Measurements from ENCODE around the gene EMP3. TPM values are rescaled to one million over a fixed set of nuclear protein-coding genes. Genes with fewer than 3 reads are reported as not detected.

Gene EMP3
- total and polyA plus RNA-seq, 9 of the 15 experiments (the other 6 are each of a cell fraction or from before 2014, with no cell fraction given), result 123 to 386 (median 296) TPM

- ATAC-seq, result no peak
- FAIRE-seq, result no peak
- CTCF ChIA-PET (ENCODE audit: low intra/inter-chr PET ratio), result no interaction called here
- TF ChIP-seq FOXJ2 (tag; IDR thresholded peaks at IDR 0.05) (no peak), ETV5 (CRISPR knock-in tag; IDR thresholded peaks at IDR 0.05; ENCODE audit: low read depth) (no peak), TCF7 (IDR thresholded peaks at IDR 0.05; ENCODE audit: borderline replicate concordance) (no peak), MAFF (IDR thresholded peaks at IDR 0.05; ENCODE audit: low read length) (no peak), ELF1 (tag; IDR thresholded peaks at IDR 0.05) (no peak), BCOR (IDR thresholded peaks at IDR 0.05) (no peak), ZNF407 (IDR thresholded peaks at IDR 0.05; ENCODE audit: low read depth) (no peak), FOS (IDR thresholded peaks at IDR 0.05; ENCODE audit: extremely low read depth, insufficient read length) (no peak), ZNF77 (CRISPR knock-in tag; IDR thresholded peaks at IDR 0.05) (no peak), KAT7 (CRISPR knock-in tag; IDR thresholded peaks at IDR 0.05; ENCODE audit: borderline replicate concordance) (no peak), KLF10 (CRISPR knock-in tag; IDR thresholded peaks at IDR 0.05) (no peak), CSDE1 (IDR thresholded peaks at IDR 0.05) (no peak)
- TF ChIP-seq, protein P1, sequence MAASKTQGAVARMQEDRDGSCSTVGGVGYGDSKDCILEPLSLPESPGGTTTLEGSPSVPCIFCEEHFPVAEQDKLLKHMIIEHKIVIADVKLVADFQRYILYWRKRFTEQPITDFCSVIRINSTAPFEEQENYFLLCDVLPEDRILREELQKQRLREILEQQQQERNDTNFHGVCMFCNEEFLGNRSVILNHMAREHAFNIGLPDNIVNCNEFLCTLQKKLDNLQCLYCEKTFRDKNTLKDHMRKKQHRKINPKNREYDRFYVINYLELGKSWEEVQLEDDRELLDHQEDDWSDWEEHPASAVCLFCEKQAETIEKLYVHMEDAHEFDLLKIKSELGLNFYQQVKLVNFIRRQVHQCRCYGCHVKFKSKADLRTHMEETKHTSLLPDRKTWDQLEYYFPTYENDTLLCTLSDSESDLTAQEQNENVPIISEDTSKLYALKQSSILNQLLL (CRISPR knock-in tag; IDR thresholded peaks at IDR 0.05; ENCODE audit: borderline replicate concordance), result no peak
Measured at GRCh38 chr19:48359123-48359522, 33.8 kb downstream of the EMP3 start.

More at GRCh38 chr19:48359123-48359522, 33.8 kb downstream of the EMP3 start:
- Histone ChIP-seq H3K4me2 (ENCODE audit: insufficient read depth, low read length) (no peak overlapping the region), H4K20me1 (replicated peaks; ENCODE audit: control insufficient read depth, insufficient read depth, low read length) (no peaks in the 10 kb centered on the region), H3K4me3 (no peak overlapping the region), H3K27me3 (ENCODE audit: control insufficient read depth in 2 of 2, insufficient read depth in 2 of 2, low read length in 2 of 2) (no peaks in the 10 kb centered on the region), H2AFZ (ENCODE audit: low read depth, low read length) (no peak overlapping the region), H3K9me3 (replicated peaks; ENCODE audit: control insufficient read depth, insufficient read depth, low read depth, low read length) (no peaks in the 10 kb centered on the region), H3K4me1 (replicated peaks in 1 of 2; ENCODE audit: control insufficient read depth in 2 of 2, insufficient read depth in 2 of 2, low read length in 2 of 2) (peaks cover 6 to 18% of the 10 kb centered on the region in 2 experiments; a peak in 4 of 5 replicates), H3K79me2 (ENCODE audit: control insufficient read depth, insufficient read depth, low read length) (peaks cover 4% of the 10 kb centered on the region; the same call in 1 of the 3 replicates), H3K27ac (ENCODE audit: extremely low read depth, low read depth, low read length) (no peak overlapping the region), H3K36me3 (ENCODE audit: control insufficient read depth, insufficient read depth, low read length) (peaks cover 3% of the 10 kb centered on the region; the same call in 2 of the 3 replicates), H3K9ac (ENCODE audit: insufficient read depth in 1 of 2, low read depth in 2 of 2, low read length in 2 of 2) (no peak overlapping the region), H3K9me1 (ENCODE audit: control insufficient read depth, insufficient read depth, low read length) (no peaks in the 10 kb centered on the region)
- BruUV-seq (replicated peaks), result no TSS peak
- WGBS (ENCODE audit: insufficient coverage, low coverage, missing lambda C conversion rate), result 86% methylated on average over 4 of the region's 5 CpGs
- POLR2A ChIA-PET, result interaction anchor here (0.8 kb wide), 1 partner anchor 98 kb away, joined by 3 read pairs; no protein-coding TSS in a partner anchor
- intact Hi-C loops (cut with micrococcal nuclease), result no loop called here
- in situ Hi-C loops (cut with MboI), result no loop called here
- no peak for DNase-seq (ENCODE audit: extremely low read depth in 1 of 4, low spot score in 3 of 4)

All from K562 (cell line).